Liver (tissue), 9 donors: ENCODE data around the gene SLIRP. TPM values are rescaled to one million over a fixed set of nuclear protein-coding genes. Genes with fewer than 3 reads are reported as not detected.
"Not testable (repeated sequence)": the region's sequence is repeated elsewhere in the genome, so short reads cannot be mapped to it uniquely, and the experiment has no call there.

Experiments used
- DNase-seq: peaks from one replicate; pipeline ENCODE4 v3.0.0-alpha.2; 2017; ENCODE audit warnings: low spot score
- H3K27ac ChIP-seq, 2 donors: one replicate each; pipeline ENCODE4 v1.7.0; 2013; ENCODE audit warnings: inconsistent platforms in 2 of 2, low read length in 2 of 2, control low read depth in 1 of 2, low read depth in 1 of 2, mild to moderate bottlenecking in 1 of 2
- H3K27me3 ChIP-seq, 4 donors: one replicate each; pipeline versions ENCODE4 v1.6.1 to v1.7.0; 2013; ENCODE audit warnings: low read length in 3 of 4, inconsistent platforms in 1 of 4, mild to moderate bottlenecking in 1 of 4, moderate library complexity in 1 of 4; ENCODE audit not compliant: control insufficient read depth in 4 of 4, insufficient read depth in 4 of 4
- H3K36me3 ChIP-seq, 4 donors: one replicate each; pipeline versions ENCODE4 v1.6.1 to v1.7.0; 2013; ENCODE audit warnings: low read length in 3 of 4, mild to moderate bottlenecking in 3 of 4, low read depth in 1 of 4, moderate library complexity in 1 of 4; ENCODE audit not compliant: control insufficient read depth in 4 of 4, insufficient read depth in 3 of 4
- H3K4me1 ChIP-seq, 4 donors: one replicate each; pipeline versions ENCODE4 v1.6.1 to v1.7.0; 2013; ENCODE audit warnings: low read length in 3 of 4, mild to moderate bottlenecking in 3 of 4, moderate library complexity in 1 of 4; ENCODE audit not compliant: control insufficient read depth in 4 of 4, insufficient read depth in 4 of 4
- H3K4me3 ChIP-seq, 3 donors: one replicate each; pipeline versions ENCODE4 v1.6.1 to v1.7.0; 2013; ENCODE audit warnings: low read length in 3 of 3, control low read depth in 1 of 3, low read depth in 1 of 3, mild to moderate bottlenecking in 1 of 3
- H3K9ac ChIP-seq, 2 donors: one replicate each; pipeline ENCODE4 v1.7.0; 2013; ENCODE audit warnings: low read length in 2 of 2, mild to moderate bottlenecking in 2 of 2, moderate library complexity in 2 of 2, control low read depth in 1 of 2, low read depth in 1 of 2
- H3K9me3 ChIP-seq, 4 donors: one replicate each; pipeline versions ENCODE4 v1.6.1 to v1.7.0; 2013; ENCODE audit warnings: low read length in 3 of 4; ENCODE audit not compliant: control insufficient read depth in 4 of 4
- EGR1 ChIP-seq, 2 donors: IDR thresholded peaks; 2 replicates each; pipeline ENCODE4 v1.6.1; 2016 to 2018; ENCODE audit warnings: antibody characterized with exemption in 2 of 2, low read depth in 2 of 2
- FOXA1 ChIP-seq: IDR thresholded peaks from 2 replicates; pipeline ENCODE4 v1.6.1; 2016; ENCODE audit warnings: antibody characterized with exemption
- FOXA2 ChIP-seq: IDR thresholded peaks from 2 replicates; pipeline ENCODE4 v1.6.1; 2016; ENCODE audit warnings: antibody characterized with exemption
- GABPA ChIP-seq, 2 donors: IDR thresholded peaks in 1 of 2; conservative IDR thresholded peaks in 1 of 2; 2 replicates each; pipeline ENCODE4 v1.6.1; 2016; ENCODE audit warnings: antibody characterized with exemption in 2 of 2, mild to moderate bottlenecking in 1 of 2, moderate library complexity in 1 of 2
- HNF4A ChIP-seq, 2 donors: conservative IDR thresholded peaks; 2 replicates each; pipeline ENCODE4 v1.6.1; 2016; ENCODE audit warnings: antibody characterized with exemption in 2 of 2, mild to moderate bottlenecking in 2 of 2
- HNF4G ChIP-seq: IDR thresholded peaks from 2 replicates; pipeline ENCODE4 v1.6.1; 2016; ENCODE audit warnings: antibody characterized with exemption
- NR2F2 ChIP-seq: IDR thresholded peaks from 2 replicates; pipeline ENCODE4 v1.6.1; 2016; ENCODE audit warnings: antibody characterized with exemption
- RAD21 ChIP-seq, 2 donors: IDR thresholded peaks; 2 replicates each; pipeline ENCODE4 v1.6.1; 2016; ENCODE audit warnings: antibody characterized with exemption in 2 of 2, mild to moderate bottlenecking in 2 of 2
- RXRA ChIP-seq, 2 donors: IDR thresholded peaks; 2 replicates each; pipeline ENCODE4 v1.6.1; 2017 to 2018; ENCODE audit warnings: antibody characterized with exemption in 2 of 2, mild to moderate bottlenecking in 1 of 2
- SP1 ChIP-seq: IDR thresholded peaks from 2 replicates; pipeline ENCODE4 v1.6.1; 2018; ENCODE audit warnings: antibody characterized with exemption, mild to moderate bottlenecking
- TAF1 ChIP-seq: conservative IDR thresholded peaks from 2 replicates; pipeline ENCODE4 v1.6.1; 2016; ENCODE audit warnings: antibody characterized with exemption, mild to moderate bottlenecking
- YY1 ChIP-seq: IDR thresholded peaks from 2 replicates; pipeline ENCODE4 v1.6.1; 2016; ENCODE audit warnings: antibody characterized with exemption, mild to moderate bottlenecking
- WGBS: extraction: QIAGEN DNeasy Blood & Tissue Kit; methylation state at CpG from one replicate; pipeline ENCODE4 v1.1.7; 2013; 5-methylcytosine and 5-hydroxymethylcytosine counted together
- polyA plus RNA-seq, 2 donors: library from polyadenylated mRNA; stranded (reverse) in 1 of 2; unstranded in 1 of 2; fragments of 200-250 nt in 1 of 2; fragments of >200 nt in 1 of 2; fragmentation: Nextera tagmentation in 1 of 2; extraction: Ambion mirVana in 1 of 2; gene quantifications; one replicate each; pipeline versions ENCODE4 v1.2.1 to v1.2.3, GENCODE V29; 2013 to 2015
- total RNA-seq, 2 donors: library from RNA; depleted of rRNA; stranded (reverse); fragments of >200 nt; gene quantifications; one replicate each; pipeline ENCODE4 v1.2.3, GENCODE V29; 2014
- TF ChIP-seq, protein P1 (sequence below): IDR thresholded peaks from 2 replicates; pipeline ENCODE4 v1.6.1; 2016; ENCODE audit warnings: antibody characterized with exemption
- TF ChIP-seq, protein P2 (sequence below): fragments of 150-350 bp; IDR thresholded peaks from 2 replicates; pipeline ENCODE4 v1.5.1; 2017; ENCODE audit warnings: improper control_type of control experiment, low read depth, low read length; ENCODE audit not compliant: missing input control
- TF ChIP-seq, protein P3 (sequence below): IDR thresholded peaks from 2 replicates; pipeline ENCODE4 v1.6.1; 2016; ENCODE audit warnings: antibody characterized with exemption
- TF ChIP-seq, protein P4 (sequence below): IDR thresholded peaks from 2 replicates; pipeline ENCODE4 v1.6.1; 2016; ENCODE audit warnings: antibody characterized with exemption
- donor health status: healthy.
- donor health status: healthy.
- donor health status: healthy.
- donor health status: healthy.
- donor health status: healthy.

SLIRP gene
- total and polyA plus RNA-seq, 4 donors, result 91.1 to 294 (median 121) TPM

DNA sequence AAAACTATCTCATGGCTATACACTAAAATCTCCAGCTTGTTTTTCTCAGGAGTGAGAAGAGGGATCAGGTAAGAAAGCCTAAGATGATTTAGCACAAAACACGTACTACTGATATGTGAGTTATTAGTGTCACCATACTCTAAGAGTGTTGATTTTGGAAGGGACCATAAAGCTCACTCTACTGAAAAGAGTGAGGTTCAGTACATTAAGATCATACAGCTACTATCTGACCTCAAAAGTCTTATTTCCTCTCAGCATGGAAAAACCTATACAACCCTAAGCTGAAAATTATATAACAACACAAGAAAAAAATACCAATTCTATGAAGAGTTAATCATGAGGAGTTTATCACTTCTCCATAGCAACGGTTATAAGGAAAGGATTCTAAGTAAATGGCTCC lies 33.5 kb downstream of the SLIRP start:
- H3K9me3 ChIP-seq, result no peaks in the 10 kb centered on the region
- H3K27me3 ChIP-seq, result no peaks in the 10 kb centered on the region
- H3K4me3 ChIP-seq, result no peak overlapping the region
- no peak for DNase-seq
- H3K36me3 ChIP-seq, result peaks cover 9 to 32% (median 31%) of the 10 kb centered on the region in 4 donors
- H3K27ac ChIP-seq, result no peak overlapping the region
- peaks cover 0 to 2% (median 0%) of the 10 kb centered on the region in 4 donors for H3K4me1 ChIP-seq
- no peak overlapping the region for H3K9ac ChIP-seq
- TF ChIP-seq, protein P1, sequence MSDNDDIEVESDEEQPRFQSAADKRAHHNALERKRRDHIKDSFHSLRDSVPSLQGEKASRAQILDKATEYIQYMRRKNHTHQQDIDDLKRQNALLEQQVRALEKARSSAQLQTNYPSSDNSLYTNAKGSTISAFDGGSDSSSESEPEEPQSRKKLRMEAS, result no peak
- TF ChIP-seq SP1 (no peak), HNF4G (no peak), EGR1 (IDR thresholded peaks at IDR 0.05; ENCODE audit: low read depth in 2 of 2) (no peak), FOXA2 (no peak), RAD21 (IDR thresholded peaks at IDR 0.05) (no peak)
- TF ChIP-seq, protein P2, sequence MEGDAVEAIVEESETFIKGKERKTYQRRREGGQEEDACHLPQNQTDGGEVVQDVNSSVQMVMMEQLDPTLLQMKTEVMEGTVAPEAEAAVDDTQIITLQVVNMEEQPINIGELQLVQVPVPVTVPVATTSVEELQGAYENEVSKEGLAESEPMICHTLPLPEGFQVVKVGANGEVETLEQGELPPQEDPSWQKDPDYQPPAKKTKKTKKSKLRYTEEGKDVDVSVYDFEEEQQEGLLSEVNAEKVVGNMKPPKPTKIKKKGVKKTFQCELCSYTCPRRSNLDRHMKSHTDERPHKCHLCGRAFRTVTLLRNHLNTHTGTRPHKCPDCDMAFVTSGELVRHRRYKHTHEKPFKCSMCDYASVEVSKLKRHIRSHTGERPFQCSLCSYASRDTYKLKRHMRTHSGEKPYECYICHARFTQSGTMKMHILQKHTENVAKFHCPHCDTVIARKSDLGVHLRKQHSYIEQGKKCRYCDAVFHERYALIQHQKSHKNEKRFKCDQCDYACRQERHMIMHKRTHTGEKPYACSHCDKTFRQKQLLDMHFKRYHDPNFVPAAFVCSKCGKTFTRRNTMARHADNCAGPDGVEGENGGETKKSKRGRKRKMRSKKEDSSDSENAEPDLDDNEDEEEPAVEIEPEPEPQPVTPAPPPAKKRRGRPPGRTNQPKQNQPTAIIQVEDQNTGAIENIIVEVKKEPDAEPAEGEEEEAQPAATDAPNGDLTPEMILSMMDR, result no peak
- TF ChIP-seq, protein P3, sequence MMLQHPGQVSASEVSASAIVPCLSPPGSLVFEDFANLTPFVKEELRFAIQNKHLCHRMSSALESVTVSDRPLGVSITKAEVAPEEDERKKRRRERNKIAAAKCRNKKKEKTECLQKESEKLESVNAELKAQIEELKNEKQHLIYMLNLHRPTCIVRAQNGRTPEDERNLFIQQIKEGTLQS, result no peak
- WGBS, result 90% methylated on average over 2 of the region's 2 CpGs

DNA sequence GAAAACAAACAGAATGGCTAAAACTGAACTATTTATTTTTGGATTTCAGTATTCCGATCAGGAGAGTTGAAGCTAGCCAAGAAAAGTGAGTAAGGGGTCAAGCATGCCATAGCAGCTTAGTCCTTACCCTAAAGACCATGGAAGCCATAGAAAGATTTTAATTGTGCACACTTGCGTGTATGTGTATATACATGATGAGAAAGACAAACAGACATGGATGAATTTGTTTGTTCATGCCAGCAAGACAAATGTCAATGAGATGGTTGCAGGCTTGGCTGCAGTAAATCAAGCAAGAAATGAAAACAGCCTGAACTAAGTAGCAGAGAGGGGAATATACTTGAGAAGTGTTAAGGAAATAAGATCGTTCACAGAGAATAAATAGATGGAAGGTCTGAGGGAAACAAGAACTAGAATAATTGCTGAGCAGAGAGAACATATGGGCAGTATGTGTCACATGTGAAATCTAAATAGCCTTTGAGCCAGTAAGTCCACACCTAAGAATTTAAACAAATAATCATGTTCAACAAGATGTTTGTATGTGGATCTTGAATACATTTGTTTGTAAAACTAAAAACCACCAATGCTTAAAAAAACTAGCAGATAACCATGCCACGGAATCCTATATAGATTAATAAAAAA lies 38.3 kb downstream of the SLIRP start:
- Histone ChIP-seq H3K36me3 (peaks cover 5 to 40% (median 36%) of the 10 kb centered on the region in 4 donors), H3K27me3 (no peaks in the 10 kb centered on the region), H3K9ac (no peak overlapping the region), H3K4me1 (no peaks in the 10 kb centered on the region), H3K9me3 (no peaks in the 10 kb centered on the region), H3K4me3 (no peak overlapping the region), H3K27ac (no peak overlapping the region)
- TF ChIP-seq FOXA2 (no peak), EGR1 (IDR thresholded peaks at IDR 0.05; ENCODE audit: low read depth in 2 of 2) (no peak), YY1 (no peak), RXRA (IDR thresholded peaks at IDR 0.05) (no peak), FOXA1 (no peak), HNF4A (conservative IDR thresholded peaks at IDR 0.05) (no peak), GABPA (IDR thresholded peaks at IDR 0.05 in 1 of 2, conservative IDR thresholded peaks at IDR 0.05 in 1 of 2) (no peak), NR2F2 (no peak), TAF1 (no peak)
- TF ChIP-seq, protein P1, result no peak
- TF ChIP-seq, protein P2, result no peak
- TF ChIP-seq, protein P3, result no peak
- TF ChIP-seq, protein P4, sequence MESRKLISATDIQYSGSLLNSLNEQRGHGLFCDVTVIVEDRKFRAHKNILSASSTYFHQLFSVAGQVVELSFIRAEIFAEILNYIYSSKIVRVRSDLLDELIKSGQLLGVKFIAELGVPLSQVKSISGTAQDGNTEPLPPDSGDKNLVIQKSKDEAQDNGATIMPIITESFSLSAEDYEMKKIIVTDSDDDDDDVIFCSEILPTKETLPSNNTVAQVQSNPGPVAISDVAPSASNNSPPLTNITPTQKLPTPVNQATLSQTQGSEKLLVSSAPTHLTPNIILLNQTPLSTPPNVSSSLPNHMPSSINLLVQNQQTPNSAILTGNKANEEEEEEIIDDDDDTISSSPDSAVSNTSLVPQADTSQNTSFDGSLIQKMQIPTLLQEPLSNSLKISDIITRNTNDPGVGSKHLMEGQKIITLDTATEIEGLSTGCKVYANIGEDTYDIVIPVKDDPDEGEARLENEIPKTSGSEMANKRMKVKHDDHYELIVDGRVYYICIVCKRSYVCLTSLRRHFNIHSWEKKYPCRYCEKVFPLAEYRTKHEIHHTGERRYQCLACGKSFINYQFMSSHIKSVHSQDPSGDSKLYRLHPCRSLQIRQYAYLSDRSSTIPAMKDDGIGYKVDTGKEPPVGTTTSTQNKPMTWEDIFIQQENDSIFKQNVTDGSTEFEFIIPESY, result no peak
- no peak for DNase-seq
- 68% methylated on average over 4 of the region's 4 CpGs for WGBS

DNA sequence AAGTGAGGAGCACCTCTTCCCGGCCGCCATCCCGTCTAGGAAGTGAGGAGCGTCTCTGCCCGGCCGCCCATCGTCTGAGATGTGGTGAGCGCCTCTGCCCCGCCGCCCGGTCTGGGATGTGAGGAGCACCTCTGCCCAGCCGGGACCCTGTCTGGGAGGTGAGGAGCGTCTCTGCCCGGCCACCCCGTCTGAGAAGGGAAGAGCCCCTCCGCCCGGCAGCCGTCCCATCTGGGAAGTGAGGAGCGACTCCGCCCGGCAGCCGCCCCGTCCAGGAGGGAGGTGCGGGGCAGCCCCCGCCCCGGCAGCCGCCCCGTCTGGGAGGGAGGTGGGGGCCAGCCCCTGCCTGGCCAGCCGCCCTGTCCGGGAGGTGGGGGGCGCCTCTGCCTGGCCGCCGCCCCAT lies 39.5 kb downstream of the SLIRP start:
- not testable (repeated sequence) for H3K27me3 ChIP-seq, H3K9me3 ChIP-seq, H3K27ac ChIP-seq, H3K4me3 ChIP-seq, DNase-seq, H3K9ac ChIP-seq, H3K4me1 ChIP-seq
- H3K36me3 ChIP-seq, result peaks cover 5 to 44% (median 40%) of the 10 kb centered on the region in 4 donors
- 93% methylated on average over 33 of the region's 33 CpGs for WGBS
